ENCODE data around the gene B3GNT2. TPM values are rescaled to one million over a fixed set of nuclear protein-coding genes. Genes with fewer than 3 reads are reported as not detected.

The B3GNT2 gene
- total and polyA plus RNA-seq, 2 experiments from 2014 or later, result 35.5 to 70.4 TPM

DNA sequence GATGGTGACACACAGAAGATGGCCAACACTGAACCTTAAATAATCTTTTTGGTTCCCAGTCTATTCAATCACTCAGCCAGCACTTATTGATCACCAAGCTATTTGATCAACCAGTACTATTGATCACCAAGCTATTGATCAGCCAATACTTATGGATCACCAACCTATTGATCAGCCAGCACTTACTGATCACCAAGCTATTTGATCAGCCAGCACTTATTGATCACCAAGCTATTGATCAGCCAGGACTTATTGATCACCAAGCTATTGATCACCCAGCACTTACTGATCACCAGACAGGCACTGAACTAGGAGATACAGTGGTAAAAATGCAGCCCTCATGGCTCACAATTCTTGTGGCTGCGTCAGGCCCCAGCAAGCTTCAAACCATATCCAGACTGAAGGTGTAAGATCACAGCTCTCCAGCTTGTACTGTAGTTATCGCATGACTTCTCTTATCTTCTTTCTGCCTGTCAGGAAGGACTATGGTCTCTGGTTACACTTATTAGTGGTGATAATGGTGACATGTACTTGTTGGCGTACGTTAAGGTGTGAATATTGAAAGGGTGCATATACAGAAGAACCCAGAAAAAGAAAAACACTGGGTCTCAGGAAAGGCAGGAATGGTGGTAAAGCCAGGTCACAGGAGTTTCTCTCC lies 18.4 kb upstream of the B3GNT2 start (continued):
- TF ChIP-seq, protein P1, sequence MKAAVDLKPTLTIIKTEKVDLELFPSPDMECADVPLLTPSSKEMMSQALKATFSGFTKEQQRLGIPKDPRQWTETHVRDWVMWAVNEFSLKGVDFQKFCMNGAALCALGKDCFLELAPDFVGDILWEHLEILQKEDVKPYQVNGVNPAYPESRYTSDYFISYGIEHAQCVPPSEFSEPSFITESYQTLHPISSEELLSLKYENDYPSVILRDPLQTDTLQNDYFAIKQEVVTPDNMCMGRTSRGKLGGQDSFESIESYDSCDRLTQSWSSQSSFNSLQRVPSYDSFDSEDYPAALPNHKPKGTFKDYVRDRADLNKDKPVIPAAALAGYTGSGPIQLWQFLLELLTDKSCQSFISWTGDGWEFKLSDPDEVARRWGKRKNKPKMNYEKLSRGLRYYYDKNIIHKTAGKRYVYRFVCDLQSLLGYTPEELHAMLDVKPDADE (IDR thresholded peaks at IDR 0.05), result no peak
- TF ChIP-seq, protein P2, sequence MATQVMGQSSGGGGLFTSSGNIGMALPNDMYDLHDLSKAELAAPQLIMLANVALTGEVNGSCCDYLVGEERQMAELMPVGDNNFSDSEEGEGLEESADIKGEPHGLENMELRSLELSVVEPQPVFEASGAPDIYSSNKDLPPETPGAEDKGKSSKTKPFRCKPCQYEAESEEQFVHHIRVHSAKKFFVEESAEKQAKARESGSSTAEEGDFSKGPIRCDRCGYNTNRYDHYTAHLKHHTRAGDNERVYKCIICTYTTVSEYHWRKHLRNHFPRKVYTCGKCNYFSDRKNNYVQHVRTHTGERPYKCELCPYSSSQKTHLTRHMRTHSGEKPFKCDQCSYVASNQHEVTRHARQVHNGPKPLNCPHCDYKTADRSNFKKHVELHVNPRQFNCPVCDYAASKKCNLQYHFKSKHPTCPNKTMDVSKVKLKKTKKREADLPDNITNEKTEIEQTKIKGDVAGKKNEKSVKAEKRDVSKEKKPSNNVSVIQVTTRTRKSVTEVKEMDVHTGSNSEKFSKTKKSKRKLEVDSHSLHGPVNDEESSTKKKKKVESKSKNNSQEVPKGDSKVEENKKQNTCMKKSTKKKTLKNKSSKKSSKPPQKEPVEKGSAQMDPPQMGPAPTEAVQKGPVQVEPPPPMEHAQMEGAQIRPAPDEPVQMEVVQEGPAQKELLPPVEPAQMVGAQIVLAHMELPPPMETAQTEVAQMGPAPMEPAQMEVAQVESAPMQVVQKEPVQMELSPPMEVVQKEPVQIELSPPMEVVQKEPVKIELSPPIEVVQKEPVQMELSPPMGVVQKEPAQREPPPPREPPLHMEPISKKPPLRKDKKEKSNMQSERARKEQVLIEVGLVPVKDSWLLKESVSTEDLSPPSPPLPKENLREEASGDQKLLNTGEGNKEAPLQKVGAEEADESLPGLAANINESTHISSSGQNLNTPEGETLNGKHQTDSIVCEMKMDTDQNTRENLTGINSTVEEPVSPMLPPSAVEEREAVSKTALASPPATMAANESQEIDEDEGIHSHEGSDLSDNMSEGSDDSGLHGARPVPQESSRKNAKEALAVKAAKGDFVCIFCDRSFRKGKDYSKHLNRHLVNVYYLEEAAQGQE (IDR thresholded peaks at IDR 0.05; ENCODE audit: unreplicated experiment), result no peak
- TF ChIP-seq EZH2 (IDR thresholded peaks at IDR 0.05; ENCODE audit: low read depth, unreplicated experiment), result no peak
- TF ChIP-seq JUNB (IDR thresholded peaks at IDR 0.05; ENCODE audit: unreplicated experiment), result no peak

DNA sequence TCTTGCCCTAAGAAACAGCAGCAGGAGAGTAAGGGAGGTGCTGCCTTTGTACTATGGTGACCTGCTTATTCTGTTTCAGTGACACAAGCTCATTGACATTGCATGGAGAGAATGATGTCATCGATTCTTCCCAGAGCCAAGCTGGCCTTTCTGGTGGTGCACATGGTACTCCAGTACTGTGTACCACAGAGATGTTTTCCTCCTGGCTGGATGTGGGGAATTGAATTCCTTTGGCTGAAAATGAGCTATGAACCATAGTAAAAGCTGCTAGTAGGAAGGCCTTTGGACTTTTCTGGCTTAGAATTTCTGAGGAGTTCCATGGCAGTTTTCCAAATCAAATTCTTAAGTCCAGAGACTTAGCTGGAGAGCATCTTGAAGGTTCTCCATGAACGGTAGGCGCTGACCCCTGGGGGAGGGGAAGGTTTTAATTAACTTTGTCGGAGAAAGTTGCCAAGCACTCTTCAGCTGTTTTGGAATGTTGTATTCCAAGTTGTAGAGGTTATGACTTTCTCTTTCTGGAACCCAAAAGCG lies 17.1 kb upstream of the B3GNT2 start:
- H3K4me1 ChIP-seq (ENCODE audit: insufficient read depth), result peaks cover 13% of the 10 kb centered on the region
- H4K20me1 ChIP-seq (replicated peaks; ENCODE audit: insufficient read depth), result no peaks in the 10 kb centered on the region
- no peaks in the 10 kb centered on the region for H3K27me3 ChIP-seq (ENCODE audit: insufficient read depth)
- Mint-ChIP-seq H3K4me1 (peaks cover 19% of the 10 kb centered on the region), H3K27ac (no peak overlapping the region), H3K4me3 (no peak overlapping the region), H3K36me3 (ENCODE audit: low read depth) (no peaks in the 10 kb centered on the region), H3K27me3 (ENCODE audit: insufficient read depth, low read depth, poor library complexity) (peaks cover 14% of the 10 kb centered on the region), H3K9me3 (no peaks in the 10 kb centered on the region)
- no peak overlapping the region for H3K4me2 ChIP-seq
- no peaks in the 10 kb centered on the region for H3F3A ChIP-seq (replicated peaks; ENCODE audit: low read depth)
- peaks cover 4% of the 10 kb centered on the region; the same call in 1 of the 2 replicates for H3K9me2 ChIP-seq (ENCODE audit: insufficient read depth)
- no peak for DNase-seq (ENCODE audit: low spot score)
- H3K36me3 ChIP-seq (ENCODE audit: insufficient read depth), result no peaks in the 10 kb centered on the region
- no peaks in the 10 kb centered on the region for H3K79me2 ChIP-seq (replicated peaks; ENCODE audit: insufficient read depth)
- no peak overlapping the region for H3K4me3 ChIP-seq
- no peak overlapping the region for H3K27ac ChIP-seq (ENCODE audit: low read depth)
- H2AFZ ChIP-seq, result no peak overlapping the region
- ATAC-seq, result no peak
- TF ChIP-seq EZH2 (IDR thresholded peaks at IDR 0.05; ENCODE audit: low read depth, unreplicated experiment), result no peak
- no peak for TF ChIP-seq NANOG (IDR thresholded peaks at IDR 0.05; ENCODE audit: borderline replicate concordance)
- TF ChIP-seq, protein P1 (IDR thresholded peaks at IDR 0.05), result no peak
- no peak for TF ChIP-seq ZNF331 (CRISPR knock-in tag; IDR thresholded peaks at IDR 0.05; ENCODE audit: low read depth)
- no peak for TF ChIP-seq ZNF114 (CRISPR knock-in tag; IDR thresholded peaks at IDR 0.05)
- no peak for TF ChIP-seq EZH2phosphoT487 (IDR thresholded peaks at IDR 0.05; ENCODE audit: unreplicated experiment)
- no peak for TF ChIP-seq JUNB (IDR thresholded peaks at IDR 0.05; ENCODE audit: unreplicated experiment)
- no peak for TF ChIP-seq CREB1 (CRISPR knock-in tag; IDR thresholded peaks at IDR 0.05; ENCODE audit: low read depth)
- TF ChIP-seq, protein P2 (IDR thresholded peaks at IDR 0.05; ENCODE audit: unreplicated experiment), result no peak
- TF ChIP-seq, protein P3, sequence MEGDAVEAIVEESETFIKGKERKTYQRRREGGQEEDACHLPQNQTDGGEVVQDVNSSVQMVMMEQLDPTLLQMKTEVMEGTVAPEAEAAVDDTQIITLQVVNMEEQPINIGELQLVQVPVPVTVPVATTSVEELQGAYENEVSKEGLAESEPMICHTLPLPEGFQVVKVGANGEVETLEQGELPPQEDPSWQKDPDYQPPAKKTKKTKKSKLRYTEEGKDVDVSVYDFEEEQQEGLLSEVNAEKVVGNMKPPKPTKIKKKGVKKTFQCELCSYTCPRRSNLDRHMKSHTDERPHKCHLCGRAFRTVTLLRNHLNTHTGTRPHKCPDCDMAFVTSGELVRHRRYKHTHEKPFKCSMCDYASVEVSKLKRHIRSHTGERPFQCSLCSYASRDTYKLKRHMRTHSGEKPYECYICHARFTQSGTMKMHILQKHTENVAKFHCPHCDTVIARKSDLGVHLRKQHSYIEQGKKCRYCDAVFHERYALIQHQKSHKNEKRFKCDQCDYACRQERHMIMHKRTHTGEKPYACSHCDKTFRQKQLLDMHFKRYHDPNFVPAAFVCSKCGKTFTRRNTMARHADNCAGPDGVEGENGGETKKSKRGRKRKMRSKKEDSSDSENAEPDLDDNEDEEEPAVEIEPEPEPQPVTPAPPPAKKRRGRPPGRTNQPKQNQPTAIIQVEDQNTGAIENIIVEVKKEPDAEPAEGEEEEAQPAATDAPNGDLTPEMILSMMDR (conservative IDR thresholded peaks at IDR 0.05; ENCODE audit: low read depth in 2 of 2), result no peak
- TF ChIP-seq STAT1 (IDR thresholded peaks at IDR 0.05; ENCODE audit: unreplicated experiment), result no peak
- TF ChIP-seq POLR2AphosphoS5 (IDR thresholded peaks at IDR 0.05; ENCODE audit: low read depth), result no peak
